WTC11 (cell line): ENCODE results near the gene APBA1.

Experiments used
- ATF6 ChIP-seq: sonication (generic); formaldehyde crosslinking; IDR thresholded peaks from 2 replicates; pipeline ENCODE4 v1.8.1; 2023; ENCODE audit warnings: mild to moderate bottlenecking, missing genetic modification reagents
- CDX4 ChIP-seq: fragments of 250-450 bp; sonication (Bioruptor Pico); IDR thresholded peaks from 2 replicates; pipeline ENCODE4 v1.9.0; 2021; ENCODE audit warnings: moderate library complexity, mild to moderate bottlenecking, inconsistent platforms, borderline replicate concordance
- CREB1 ChIP-seq: sonication (generic); formaldehyde crosslinking; IDR thresholded peaks from 2 replicates; pipeline ENCODE4 v1.8.0; 2023; ENCODE audit warnings: mild to moderate bottlenecking, missing genetic modification reagents
- CTCF ChIP-seq: fragments of 200-600 bp; IDR thresholded peaks from 2 replicates; pipeline ENCODE4 v1.8.0; 2022; ENCODE audit warnings: antibody characterized with exemption
- MAX ChIP-seq: sonication (generic); formaldehyde crosslinking; IDR thresholded peaks from 2 replicates; pipeline ENCODE4 v1.8.0; 2022; ENCODE audit warnings: mild to moderate bottlenecking, missing genetic modification reagents
- ZBTB43 ChIP-seq: sonication (generic); formaldehyde crosslinking; IDR thresholded peaks from 2 replicates; pipeline ENCODE4 v1.8.1; 2023; ENCODE audit warnings: mild to moderate bottlenecking, missing genetic modification reagents

GRCh38 chr9:69526699-69527098 lies 145.5 kb downstream of the APBA1 start:
- TF ChIP-seq CDX4 (no peak), CTCF (no peak), CREB1 (CRISPR knock-in tag) (no peak), ATF6 (CRISPR knock-in tag) (no peak), ZBTB43 (CRISPR knock-in tag) (no peak), MAX (no peak)
